Stimulated activated CD8-positive, alpha-beta memory T cell treated with anti-CD3 and anti-CD28 coated beads, Interleukin-12 subunit alpha, Interleukin-12 subunit beta, amount 100 ng/mL, for 1 hour (primary cell): ENCODE measurements around the gene BMPR1A.

ENCODE experiments used
- DNase-seq: peaks from one replicate; pipeline ENCODE4 v3.0.0-alpha.2; 2020; ENCODE audit warnings: low read depth

Gene BMPR1A

GRCh38 chr10:86956848-86957448 is 200.5 kb downstream of the BMPR1A start:
- no peak for DNase-seq

- DNase-seq: no peak
Observed at GRCh38 chr10:86957471-86958115, 201.2 kb downstream of the BMPR1A start, which contains the start of gene MMRN2. Gene MMRN2, minus strand, starts transcription at chr10:86957615. Its CDS starts 74 bp downstream, at chr10:86957541.

- DNase-seq: no peak
Observed at GRCh38 chr10:86958116-86958900, 201.9 kb downstream of the BMPR1A start, which contains the start of gene SNCG. Gene SNCG, plus strand, starts transcription at chr10:86958599. Its CDS starts 99 bp downstream, at chr10:86958698.

GRCh38 chr10:86958901-86959736 is 202.7 kb downstream of the BMPR1A start:
- DNase-seq: no peak

GRCh38 chr10:86959737-86960002 is 203.3 kb downstream of the BMPR1A start:
- DNase-seq: no peak

GRCh38 chr10:86960003-86960862 is 203.8 kb downstream of the BMPR1A start:
- no peak for DNase-seq

- no peak for DNase-seq
Observed at GRCh38 chr10:86960863-86961434, 204.5 kb downstream of the BMPR1A start.

GRCh38 chr10:86961481-86962091 is 205.2 kb downstream of the BMPR1A start:
- DNase-seq: no peak

- DNase-seq: no peak
Observed at GRCh38 chr10:86962136-86962980, 205.9 kb downstream of the BMPR1A start.

- no peak for DNase-seq
Observed at GRCh38 chr10:86962981-86963310, 206.5 kb downstream of the BMPR1A start.

GRCh38 chr10:86963341-86963919 is 207.0 kb downstream of the BMPR1A start:
- no peak for DNase-seq

- no peak for DNase-seq
Observed at GRCh38 chr10:86964061-86964846, 207.8 kb downstream of the BMPR1A start.

- DNase-seq: no peak
Observed at GRCh38 chr10:86964847-86965190, 208.4 kb downstream of the BMPR1A start.

- no peak for DNase-seq
Observed at GRCh38 chr10:86965986-86966654, 209.7 kb downstream of the BMPR1A start.

GRCh38 chr10:86967481-86967941 is 211.1 kb downstream of the BMPR1A start:
- DNase-seq: no peak

GRCh38 chr10:86968271-86968993 is 212.0 kb downstream of the BMPR1A start, which contains the start of gene ADIRF:
Gene ADIRF, plus strand, starts transcription at chr10:86968482. Its CDS starts 63 bp downstream, at chr10:86968545.
- DNase-seq: no peak

GRCh38 chr10:86968994-86969355 is 212.6 kb downstream of the BMPR1A start:
- DNase-seq: no peak
